GM19467 (cell line): ENCODE measurements around the gene CRB3.

Experiments
- ATAC-seq: cut with Tn5 transposase; IDR thresholded peaks from one replicate; pipeline ENCODE4 v1.9.1; 2021; ENCODE audit warnings: mild to moderate bottlenecking, moderate library complexity; ENCODE audit not compliant: unreplicated experiment

CRB3 gene

GRCh38 chr19:6465663-6466062 is 1.6 kb downstream of the CRB3 start:
- no peak for ATAC-seq

DNA sequence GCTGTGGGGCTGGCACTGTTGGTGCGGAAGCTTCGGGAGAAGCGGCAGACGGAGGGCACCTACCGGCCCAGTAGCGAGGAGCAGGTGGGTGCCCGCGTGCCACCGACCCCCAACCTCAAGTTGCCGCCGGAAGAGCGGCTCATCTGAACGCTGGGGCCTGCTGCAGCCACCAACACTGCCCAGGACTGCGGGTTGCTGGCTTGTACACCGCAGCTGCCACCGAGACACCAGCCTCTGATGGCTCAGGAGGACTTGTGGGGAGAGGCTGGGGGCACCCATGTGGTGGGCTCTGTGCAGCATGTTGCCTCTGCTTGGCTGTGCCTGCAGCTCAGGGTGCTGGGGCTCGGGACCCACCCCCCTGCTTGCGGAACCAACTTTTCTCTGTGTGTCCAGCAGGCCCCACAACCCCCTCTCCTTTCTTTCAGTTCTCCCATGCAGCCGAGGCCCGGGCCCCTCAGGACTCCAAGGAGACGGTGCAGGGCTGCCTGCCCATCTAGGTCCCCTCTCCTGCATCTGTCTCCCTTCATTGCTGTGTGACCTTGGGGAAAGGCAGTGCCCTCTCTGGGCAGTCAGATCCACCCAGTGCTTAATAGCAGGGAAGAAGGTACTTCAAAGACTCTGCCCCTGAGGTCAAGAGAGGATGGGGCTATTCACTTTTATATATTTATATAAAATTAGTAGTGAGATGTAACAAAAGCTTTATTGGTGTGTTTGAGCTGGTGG is 2.6 kb downstream of the CRB3 start:
- ATAC-seq, result no peak

GRCh38 chr19:6467384-6467783 is 3.3 kb downstream of the CRB3 start:
- ATAC-seq, result no peak

- ATAC-seq, result no peak
Observed at GRCh38 chr19:6470173-6470572, 6.1 kb downstream of the CRB3 start.

GRCh38 chr19:6471076-6471475 is 7.0 kb downstream of the CRB3 start:
- ATAC-seq, result no peak

GRCh38 chr19:6472713-6473112 is 8.6 kb downstream of the CRB3 start:
- no peak for ATAC-seq

GRCh38 chr19:6473647-6474046 is 9.6 kb downstream of the CRB3 start:
- ATAC-seq, result no peak

DNA sequence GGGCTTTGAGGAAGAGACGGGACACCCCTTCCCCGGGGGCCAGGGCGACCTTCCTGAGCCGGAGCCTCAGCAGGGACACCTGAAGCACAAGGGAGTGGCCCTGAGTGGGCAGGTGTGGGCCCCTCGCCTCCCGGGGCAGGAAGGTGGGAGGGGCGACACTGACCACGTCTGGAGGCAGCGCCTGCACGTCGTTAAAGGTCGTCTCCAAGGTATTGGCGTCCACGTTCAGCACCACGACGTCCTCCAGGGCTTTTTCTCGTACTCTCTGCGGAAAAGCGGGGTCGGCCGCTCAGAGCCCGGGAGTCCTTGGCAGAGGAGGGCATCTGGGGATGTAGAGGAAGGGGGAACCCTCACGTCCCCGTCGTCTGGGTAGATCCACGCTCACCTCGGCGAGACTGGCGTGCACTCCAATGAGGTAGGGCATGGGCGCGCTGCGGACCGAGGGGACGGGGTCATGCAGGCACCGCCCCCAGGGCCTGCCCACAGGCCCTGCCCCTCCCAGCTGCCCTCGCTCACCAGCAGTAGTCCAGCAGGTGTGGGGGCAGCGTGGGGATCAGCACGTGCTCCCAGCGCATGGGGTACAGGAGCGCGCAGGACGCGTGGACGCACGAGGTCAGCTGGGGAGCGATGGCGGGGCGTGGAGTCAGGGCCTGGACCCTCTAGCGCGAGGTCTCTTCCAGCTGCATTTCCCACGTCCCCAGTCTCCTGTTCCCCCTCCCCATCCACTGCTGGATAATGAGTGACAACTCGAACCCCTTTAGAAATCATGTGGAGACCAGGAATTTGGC is 11.4 kb downstream of the CRB3 start:
- ATAC-seq, result no peak

DNA sequence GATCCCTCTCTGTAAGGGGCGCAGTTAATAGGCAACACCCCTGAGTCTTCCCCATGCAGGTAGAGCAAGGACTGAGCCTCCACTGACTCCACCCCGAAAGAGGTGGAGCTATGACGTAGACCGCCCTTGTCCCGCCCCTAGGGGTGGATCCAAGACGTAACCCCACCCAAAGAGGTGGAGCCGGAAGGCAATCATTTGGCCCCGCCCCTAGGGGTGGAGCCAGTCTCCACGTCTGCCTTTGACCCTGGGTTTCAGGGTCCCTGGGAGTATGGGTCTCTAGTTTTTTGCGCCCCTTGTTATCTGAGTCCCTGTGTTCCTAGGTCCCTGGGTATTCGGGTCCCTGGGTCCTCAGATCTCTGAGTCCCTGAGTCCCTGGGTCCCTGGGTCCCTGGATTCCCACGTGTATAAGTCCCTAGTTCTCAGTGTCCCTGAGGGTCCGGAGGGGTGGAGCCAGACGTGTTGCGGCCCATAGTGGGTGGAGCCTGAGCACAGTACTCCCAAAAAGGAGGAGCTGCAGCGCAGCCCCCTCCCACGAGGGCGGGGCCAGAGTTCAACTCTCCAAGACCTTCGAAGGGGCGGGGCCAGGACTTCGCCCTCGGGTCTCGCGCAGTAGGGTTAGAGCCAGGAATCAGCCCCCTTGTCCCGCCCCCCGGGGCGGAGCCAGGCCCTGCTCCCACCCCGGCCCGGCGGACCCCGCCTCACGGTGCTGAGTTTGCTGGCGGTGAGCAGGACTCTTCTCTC is 12.3 kb downstream of the CRB3 start:
- no peak for ATAC-seq

- no peak for ATAC-seq
Observed at GRCh38 chr19:6476896-6477431, 12.9 kb downstream of the CRB3 start.

- ATAC-seq, result no peak
Observed at GRCh38 chr19:6478815-6479214, 14.7 kb downstream of the CRB3 start.

GRCh38 chr19:6479836-6480398 is 15.8 kb downstream of the CRB3 start:
- no peak for ATAC-seq

DNA sequence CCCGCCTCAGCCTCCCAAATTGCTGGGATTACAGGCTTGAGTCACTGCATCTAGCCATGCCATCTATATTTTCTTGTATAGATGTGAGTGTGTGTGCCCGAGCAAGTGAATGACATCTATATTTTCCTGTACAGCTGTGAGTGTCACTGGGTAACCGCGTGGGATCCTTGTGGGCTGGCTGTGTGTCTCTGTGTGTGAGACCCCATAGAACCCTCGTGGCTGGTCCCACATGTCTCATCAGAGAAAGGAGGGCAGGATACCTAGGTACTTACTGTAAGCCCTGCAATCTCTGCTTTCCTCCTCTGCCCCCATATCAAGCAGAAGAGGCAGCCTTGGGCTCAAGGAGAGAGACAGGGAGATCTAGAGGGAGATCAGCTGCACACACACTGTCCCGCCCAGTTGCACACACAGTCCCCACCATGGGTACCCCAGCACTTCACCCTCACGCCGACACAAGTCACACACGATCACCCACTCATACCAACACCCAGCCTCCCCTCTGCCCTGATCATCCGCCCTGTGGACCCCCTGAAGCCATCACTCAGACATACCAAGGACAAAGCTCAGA is 16.9 kb downstream of the CRB3 start:
- no peak for ATAC-seq

DNA sequence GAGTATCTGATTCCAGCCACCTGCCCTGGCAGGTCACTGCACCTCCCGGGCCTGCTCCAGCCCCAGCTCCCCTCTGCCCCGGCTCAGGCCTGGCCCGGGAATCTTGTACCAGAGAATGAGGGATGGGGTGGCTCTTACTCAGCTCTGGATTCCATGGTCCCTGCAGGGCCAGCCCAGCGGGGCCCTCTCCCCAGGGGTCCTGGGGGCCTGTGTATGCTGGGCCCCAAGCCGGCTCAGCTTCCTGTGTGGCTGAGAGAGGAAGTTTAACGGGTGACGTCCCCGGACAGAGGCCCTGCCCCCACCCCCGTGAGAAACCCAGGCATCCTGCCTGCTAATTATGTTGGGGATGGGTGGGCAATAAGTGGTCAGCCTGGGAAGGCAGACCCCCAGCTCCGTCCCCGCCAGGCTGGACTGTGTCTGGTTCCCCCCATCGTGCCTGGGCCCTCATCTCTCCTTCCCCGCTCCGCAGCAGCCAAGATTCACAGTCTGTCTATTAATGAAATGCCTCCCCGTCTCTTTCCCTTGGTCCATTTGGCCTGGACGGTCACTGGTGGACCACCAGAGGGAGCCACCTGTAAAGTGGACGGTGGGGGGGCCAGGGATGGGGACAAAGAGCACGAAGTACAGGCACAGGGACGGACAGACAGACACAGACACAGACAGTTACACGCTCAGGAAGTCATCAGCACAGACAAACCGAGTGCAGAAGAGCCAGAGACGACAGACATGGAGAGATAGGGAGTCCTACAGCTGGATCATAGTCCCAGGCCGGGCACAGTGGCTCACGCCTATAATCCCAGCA is 17.7 kb downstream of the CRB3 start, which contains the start of gene DENND1C:
Gene DENND1C (minus strand): TSS at position 247 of the 802 bp plus-strand sequence. CDS start 92 bp downstream, at position 155.
- no peak for ATAC-seq

GRCh38 chr19:6482343-6482686 is 18.2 kb downstream of the CRB3 start:
- no peak for ATAC-seq

DNA sequence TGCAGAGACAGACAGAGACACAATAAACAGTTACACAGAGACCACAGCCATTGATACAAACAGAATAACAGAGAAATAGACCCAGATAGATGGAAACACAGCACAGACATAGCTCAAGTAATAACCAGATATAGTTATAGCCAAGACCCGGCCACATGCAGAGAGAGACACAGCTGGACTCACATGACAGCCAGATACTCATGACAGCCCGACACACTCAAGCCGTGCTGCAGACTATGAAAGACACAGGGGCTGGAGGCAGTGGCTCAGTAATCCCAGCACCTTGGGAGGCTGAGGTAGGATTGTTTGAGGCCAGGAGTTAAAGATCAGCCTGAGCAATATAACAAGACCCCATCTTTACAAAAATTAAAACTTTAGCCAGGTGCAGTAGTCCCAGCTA is 19.2 kb downstream of the CRB3 start:
- no peak for ATAC-seq

DNA sequence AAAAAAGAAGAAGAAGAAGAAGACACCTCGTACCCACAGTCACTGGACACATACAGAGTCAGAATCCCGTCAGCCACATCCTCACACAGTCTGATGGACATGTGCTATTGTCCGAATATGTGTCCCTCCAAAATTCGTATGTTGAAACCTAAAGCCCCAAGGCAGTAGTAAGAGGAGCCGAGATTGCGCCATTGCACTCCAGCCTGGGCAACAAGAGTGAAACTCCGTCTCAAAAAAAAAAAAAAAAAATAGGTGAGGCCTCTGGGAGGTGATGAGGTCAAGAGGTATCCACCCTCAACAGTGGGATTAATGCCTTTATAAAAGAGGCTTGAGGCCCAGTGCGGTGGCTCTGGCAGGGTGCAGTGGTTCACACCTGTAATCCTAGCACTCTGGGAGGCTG is 20.2 kb downstream of the CRB3 start:
- no peak for ATAC-seq

- ATAC-seq, result no peak
Observed at GRCh38 chr19:6484831-6485230, 20.8 kb downstream of the CRB3 start.

DNA sequence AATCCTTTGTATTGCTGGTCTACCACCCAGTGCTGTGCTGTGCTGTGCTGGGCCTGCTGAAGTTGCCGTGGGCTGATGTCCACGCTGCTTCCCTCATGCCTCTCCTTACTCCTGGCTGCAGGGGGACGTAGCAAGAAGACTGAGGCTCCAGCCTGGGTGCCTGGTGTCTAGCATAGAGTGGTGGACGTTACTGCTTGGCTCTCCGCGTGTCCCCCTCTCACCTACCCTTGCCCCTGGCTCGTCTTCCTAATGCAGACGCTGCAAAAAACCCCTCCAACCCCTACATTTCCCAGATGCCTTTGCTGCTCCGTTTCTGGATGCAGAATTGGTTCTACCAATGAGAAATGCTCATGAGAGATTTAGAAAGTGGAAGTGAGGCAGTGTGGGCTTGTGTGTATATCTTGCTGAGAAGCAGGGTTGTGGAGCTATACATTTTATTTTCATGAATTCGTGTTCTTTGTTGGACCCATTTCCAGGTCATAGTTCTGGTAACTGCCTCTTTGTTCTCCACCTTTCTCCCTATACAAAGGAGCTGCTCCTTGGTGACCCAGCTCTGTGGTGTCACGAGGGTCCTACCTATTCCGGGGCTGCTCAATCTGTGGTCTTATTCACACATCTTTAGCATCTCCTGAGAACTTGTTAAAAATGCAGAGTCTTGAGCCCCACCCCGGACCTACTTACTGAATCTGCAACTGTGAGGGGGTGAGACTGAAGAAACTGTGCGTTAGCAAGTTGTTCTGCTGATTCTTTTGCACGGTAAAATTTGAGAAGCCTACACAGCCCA is 25.4 kb downstream of the CRB3 start:
- no peak for ATAC-seq
